GM12878 (cell line): Measurements from ENCODE around the gene REN. TPM values are rescaled to one million over a fixed set of nuclear protein-coding genes. Genes with fewer than 3 reads are reported as not detected.

Experiments used
- ATAC-seq: fragments of 200-7000 bp; cut with Tn5 transposase; 3 replicates; pipeline ENCODE4 v1.9.1; 2020; ENCODE audit warnings: mild to moderate bottlenecking, moderate library complexity
- BruUV-seq: library from RNA; stranded (reverse); fragments of 400-500 nt; replicated peaks from 2 replicates; lab custom pipeline; 2021; lab: Mats Ljungman, UMichigan
- CTCF ChIA-PET: fragments of 300-600 bp; sonication (Branson Sonifier 250); formaldehyde crosslinking; extraction: SDS; loops from one replicate; lab custom pipeline; 2021; ENCODE audit warnings: inconsistent platforms; lab: Yijun Ruan, JAX
- POLR2A ChIA-PET: fragments of 350-600 bp; formaldehyde crosslinking; extraction: SDS; loops from one replicate; lab custom pipeline; 2021; ENCODE audit warnings: inconsistent platforms; lab: Charles Lee
- RAD21 ChIA-PET: fragments of 300-600 bp; sonication (Branson Sonifier 250); formaldehyde crosslinking; loops from one replicate; lab custom pipeline; 2023; ENCODE audit warnings: antibody characterized with exemption; ENCODE audit not compliant: unreplicated experiment; lab: Charles Lee
- SMC1A ChIA-PET: fragments of 300-600 bp; sonication (Branson Sonifier 250); formaldehyde crosslinking; loops from one replicate; lab custom pipeline; 2023; ENCODE audit not compliant: unreplicated experiment, uncharacterized antibody; lab: Charles Lee
- DNase-seq: peaks from one replicate; pipeline ENCODE4 v3.0.0-alpha.2; 2011; ENCODE audit warnings: low read depth, low spot score
- FAIRE-seq: peaks from 3 replicates; lab custom pipeline; 2011; peaks lifted over from hg19 to GRCh38; lab: Jason Lieb, UNC
- H2AFZ ChIP-seq: 2 replicates; pipeline ENCODE4 v1.6.0; 2011; ENCODE audit warnings: low read depth, low read length, control low read depth; ENCODE audit not compliant: control insufficient read depth
- H3K27ac ChIP-seq: 2 replicates; pipeline ENCODE4 v1.5.1; 2011; ENCODE audit warnings: control low read depth; ENCODE audit not compliant: control insufficient read depth, insufficient read depth
- H3K27me3 ChIP-seq, 2 experiments: replicated peaks in 1 of 2; 2 replicates each; pipeline versions ENCODE4 v1.6.0 to v1.6.1; 2011; ENCODE audit warnings: low read length in 1 of 2; ENCODE audit not compliant: control insufficient read depth in 2 of 2, insufficient read depth in 2 of 2
- H3K36me3 ChIP-seq, 2 experiments: 2 replicates each; pipeline ENCODE4 v1.5.1; 2011; ENCODE audit warnings: low read length in 1 of 2; ENCODE audit not compliant: control insufficient read depth in 2 of 2, insufficient read depth in 2 of 2
- H3K4me1 ChIP-seq: 2 replicates; pipeline ENCODE4 v1.6.1; 2011; ENCODE audit warnings: mild to moderate bottlenecking, low read length, moderate library complexity, mixed read lengths; ENCODE audit not compliant: control insufficient read depth, insufficient read depth
- H3K4me2 ChIP-seq: 2 replicates; pipeline ENCODE4 v1.6.0; 2011; ENCODE audit warnings: control low read depth; ENCODE audit not compliant: control insufficient read depth, insufficient read depth
- H3K4me3 ChIP-seq: fragments of 200-600 bp; sonication (generic); 2 replicates; pipeline ENCODE4 v1.5.1; 2016
- H3K79me2 ChIP-seq: 2 replicates; pipeline ENCODE4 v1.6.0; 2011; ENCODE audit warnings: low read length; ENCODE audit not compliant: control insufficient read depth, insufficient read depth
- H3K9ac ChIP-seq: 2 replicates; pipeline ENCODE4 v1.8.0; 2011; ENCODE audit warnings: low read length, control low read depth, mixed read lengths; ENCODE audit not compliant: control insufficient read depth, insufficient read depth
- H3K9me3 ChIP-seq: replicated peaks from 3 replicates; pipeline ENCODE4 v1.5.1; 2011; ENCODE audit warnings: mild to moderate bottlenecking, low read length; ENCODE audit not compliant: control insufficient read depth, insufficient read depth
- H4K20me1 ChIP-seq: 2 replicates; pipeline ENCODE4 v1.6.0; 2011; ENCODE audit not compliant: control insufficient read depth, insufficient read depth
- CHD4 ChIP-seq: fragments of 200-600 bp; sonication (generic); IDR thresholded peaks from 2 replicates; pipeline ENCODE4 v1.6.1; 2016; ENCODE audit warnings: mild to moderate bottlenecking
- EED ChIP-seq: sonication (generic); IDR thresholded peaks from 2 replicates; pipeline ENCODE4 v1.6.1; 2016; ENCODE audit warnings: antibody characterized with exemption, low read depth
- EGR1 ChIP-seq, 2 experiments: IDR thresholded peaks; 1 replicate in 1 of 2; 2 replicates in 1 of 2; pipeline ENCODE4 v1.6.1; 2011 to 2012; ENCODE audit warnings: low read depth in 2 of 2, low read length in 2 of 2, borderline replicate concordance in 1 of 2, mild to moderate bottlenecking in 1 of 2, moderate library complexity in 1 of 2
- FOXK2 ChIP-seq: fragments of 450-650 bp; IDR thresholded peaks from 2 replicates; pipeline ENCODE4 v1.6.1; 2017; ENCODE audit warnings: mild to moderate bottlenecking, moderate library complexity
- KLF5 ChIP-seq: fragments of 450-650 bp; IDR thresholded peaks from 2 replicates; pipeline ENCODE4 v1.6.1; 2014; ENCODE audit warnings: mild to moderate bottlenecking; ENCODE audit not compliant: partially characterized antibody
- MTA3 ChIP-seq: IDR thresholded peaks from 2 replicates; pipeline ENCODE4 v1.6.1; 2012; ENCODE audit warnings: low read length, inconsistent platforms, borderline replicate concordance
- MYB ChIP-seq: fragments of 150-350 bp; IDR thresholded peaks from 2 replicates; pipeline ENCODE4 v1.6.1; 2014; ENCODE audit warnings: mild to moderate bottlenecking, low read depth, low read length, borderline replicate concordance
- POLR2A ChIP-seq: IDR thresholded peaks from 2 replicates; pipeline ENCODE4 v1.6.1; 2011; ENCODE audit warnings: low read depth, mild to moderate bottlenecking, low read length
- RAD51 ChIP-seq: fragments of 450-650 bp; IDR thresholded peaks from 2 replicates; pipeline ENCODE4 v1.6.1; 2016; ENCODE audit warnings: moderate library complexity, mild to moderate bottlenecking, inconsistent platforms
- RB1 ChIP-seq: fragments of 450-650 bp; formaldehyde crosslinking; IDR thresholded peaks from 2 replicates; pipeline ENCODE4 v1.6.1; 2017; ENCODE audit warnings: mild to moderate bottlenecking, borderline replicate concordance
- SMC3 ChIP-seq: IDR thresholded peaks from 2 replicates; pipeline ENCODE4 v1.6.1; 2011; ENCODE audit warnings: low read length, improper control_type of control experiment, borderline replicate concordance
- SREBF1 ChIP-seq: IDR thresholded peaks from 2 replicates; pipeline ENCODE4 v1.6.1; 2012; ENCODE audit warnings: mild to moderate bottlenecking, low read length
- SRF ChIP-seq, 2 experiments: IDR thresholded peaks; 2 replicates each; pipeline ENCODE4 v1.6.1; 2011; ENCODE audit warnings: low read depth in 2 of 2, low read length in 2 of 2, mild to moderate bottlenecking in 1 of 2, moderate library complexity in 1 of 2
- SUPT20H ChIP-seq: IDR thresholded peaks from 2 replicates; pipeline ENCODE4 v1.6.1; 2011; ENCODE audit warnings: low read depth, mild to moderate bottlenecking, low read length, moderate library complexity, borderline replicate concordance; ENCODE audit not compliant: control insufficient read depth
- TAF1 ChIP-seq: IDR thresholded peaks from 2 replicates; pipeline ENCODE4 v1.6.1; 2011; ENCODE audit warnings: mild to moderate bottlenecking, low read depth, low read length, borderline replicate concordance
- YBX1 ChIP-seq: fragments of 450-650 bp; IDR thresholded peaks from 2 replicates; pipeline ENCODE4 v1.6.1; 2016; ENCODE audit warnings: antibody characterized with exemption
- ZNF384 ChIP-seq: IDR thresholded peaks from 2 replicates; pipeline ENCODE4 v1.6.1; 2012; ENCODE audit warnings: low read depth, mild to moderate bottlenecking, low read length, improper control_type of control experiment, borderline replicate concordance
- ZZZ3 ChIP-seq: IDR thresholded peaks from 2 replicates; pipeline ENCODE4 v1.6.1; 2011; ENCODE audit warnings: low read depth; ENCODE audit not compliant: control insufficient read depth, insufficient read length
- WGBS: methylation state at CpG from one replicate; pipeline ENCODE4 v1.1.6; 2016; ENCODE audit warnings: low lambda C conversion rate; ENCODE audit not compliant: insufficient replicate concordance, insufficient coverage; ENCODE audit errors: missing lambda C conversion rate; 5-methylcytosine and 5-hydroxymethylcytosine counted together
- in situ Hi-C: fragments of 300-500 bp; cut with MboI; formaldehyde crosslinking; loops from 9 replicates; pipeline ENCODE4 v1.14.3; 2018; ENCODE audit warnings: mixed read lengths
- intact Hi-C: fragments of 100-400 bp; cut with micrococcal nuclease; formaldehyde crosslinking; loops from one replicate; pipeline ENCODE4 v1.14.2; 2022; ENCODE audit not compliant: unreplicated experiment
- polyA plus RNA-seq, 11 experiments: library from polyadenylated mRNA; depleted of rRNA in 4 of 11; unstranded in 6 of 11; stranded (reverse) in 5 of 11; fragments of >200 nt; fragmentation: Nextera tagmentation in 4 of 11; fragmentation: Illumina TruSeq in 1 of 11; extraction: Ambion mirVana in 4 of 11; extraction: Trizol in 1 of 11; gene quantifications; 1 replicate in 1 of 11; 2 replicates in 10 of 11; pipeline versions ENCODE4 v1.2.1 to v1.2.3, GENCODE V29; 2011 to 2016; ENCODE audit warnings: inconsistent platforms in 2 of 11, missing spikeins in 2 of 11, low read depth in 1 of 11
- total RNA-seq, 4 experiments: library from RNA; depleted of rRNA in 3 of 4; stranded (reverse); fragments of >200 nt in 3 of 4; fragmentation: Illumina TruSeq in 1 of 4; extraction: Trizol in 1 of 4; gene quantifications; 2 replicates each; pipeline versions ENCODE4 v1.2.1 to v1.2.3, GENCODE V29; 2013 to 2021
- TF ChIP-seq, protein P1 (sequence below): IDR thresholded peaks from 2 replicates; pipeline ENCODE4 v1.6.1; 2011; ENCODE audit warnings: low read depth, mild to moderate bottlenecking, low read length, moderate library complexity, borderline replicate concordance; ENCODE audit errors: extremely low read depth

Gene REN
- total and polyA plus RNA-seq, 10 of the 15 experiments (the other 5 are each of a cell fraction or from before 2014, with no cell fraction given), result not detected

GRCh38 chr1:204152310-204153044 is 13.7 kb downstream of the REN start:
- ChIA-PET CTCF (interaction anchor here (0.5 to 1.3 kb wide), 2 partner anchors 12 to 246 kb away, joined by 3 read pairs; no protein-coding TSS in a partner anchor), RAD21 (no interaction called here), POLR2A (no interaction called here), SMC1A (no interaction called here)
- intact Hi-C loops (no loop called here), in situ Hi-C loops (no loop called here)
- TF ChIP-seq EED (no peak), KLF5 (no peak), SRF (IDR thresholded peaks at IDR 0.05; ENCODE audit: low read depth in 2 of 2, low read length in 2 of 2) (no peak), SUPT20H (no peak), SREBF1 (no peak), TAF1 (no peak), RAD51 (no peak), EGR1 (IDR thresholded peaks at IDR 0.05; ENCODE audit: borderline replicate concordance in 1 of 2, low read depth in 2 of 2, low read length in 2 of 2) (no peak), MTA3 (no peak), ZZZ3 (no peak), SMC3 (no peak), FOXK2 (no peak), YBX1 (no peak), MYB (no peak), RB1 (no peak), CHD4 (no peak), POLR2A (no peak; the same call in 1 of the 2 replicates), ZNF384 (no peak)
- TF ChIP-seq, protein P1, sequence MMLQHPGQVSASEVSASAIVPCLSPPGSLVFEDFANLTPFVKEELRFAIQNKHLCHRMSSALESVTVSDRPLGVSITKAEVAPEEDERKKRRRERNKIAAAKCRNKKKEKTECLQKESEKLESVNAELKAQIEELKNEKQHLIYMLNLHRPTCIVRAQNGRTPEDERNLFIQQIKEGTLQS, result no peak
- no peak for FAIRE-seq
- no TSS peak for BruUV-seq
- no peaks in the 10 kb centered on the region for H3K9me3 ChIP-seq
- no peaks in the 10 kb centered on the region for H3K4me1 ChIP-seq
- no peak overlapping the region for H3K4me3 ChIP-seq
- H3K9ac ChIP-seq, result no peak overlapping the region
- no peaks in the 10 kb centered on the region for H4K20me1 ChIP-seq
- no peak overlapping the region for H2AFZ ChIP-seq
- H3K27me3 ChIP-seq, result peaks cover 3 to 5% of the 10 kb centered on the region in 2 experiments; a peak in 3 of 4 replicates
- H3K79me2 ChIP-seq, result no peaks in the 10 kb centered on the region
- DNase-seq, result no peak
- WGBS, result 56% methylated on average over 15 of the region's 25 CpGs
- no peak overlapping the region for H3K27ac ChIP-seq
- H3K36me3 ChIP-seq, result no peaks in the 10 kb centered on the region
- ATAC-seq, result no peak
- H3K4me2 ChIP-seq, result no peak overlapping the region
